ENCODE results near the gene KLHL13.

The KLHL13 gene

GRCh38 chrX:118088084-118088483 is 28.5 kb downstream of the KLHL13 start:
- TF ChIP-seq RAD21 (IDR thresholded peaks at IDR 0.05; ENCODE audit: low read depth) (no peak), CEBPB (IDR thresholded peaks at IDR 0.05) (no peak), TCF12 (IDR thresholded peaks at IDR 0.05; ENCODE audit: low read depth) (no peak), EP300 (IDR thresholded peaks at IDR 0.05; ENCODE audit: borderline replicate concordance) (no peak), CREB1 (IDR thresholded peaks at IDR 0.05; ENCODE audit: low read depth) (no peak), TEAD4 (IDR thresholded peaks at IDR 0.05) (no peak), USF1 (IDR thresholded peaks at IDR 0.05) (no peak), NFIC (IDR thresholded peaks at IDR 0.05) (no peak), EGR1 (IDR thresholded peaks at IDR 0.05) (no peak), YY1 (IDR thresholded peaks at IDR 0.05; ENCODE audit: low read depth) (no peak)

DNA sequence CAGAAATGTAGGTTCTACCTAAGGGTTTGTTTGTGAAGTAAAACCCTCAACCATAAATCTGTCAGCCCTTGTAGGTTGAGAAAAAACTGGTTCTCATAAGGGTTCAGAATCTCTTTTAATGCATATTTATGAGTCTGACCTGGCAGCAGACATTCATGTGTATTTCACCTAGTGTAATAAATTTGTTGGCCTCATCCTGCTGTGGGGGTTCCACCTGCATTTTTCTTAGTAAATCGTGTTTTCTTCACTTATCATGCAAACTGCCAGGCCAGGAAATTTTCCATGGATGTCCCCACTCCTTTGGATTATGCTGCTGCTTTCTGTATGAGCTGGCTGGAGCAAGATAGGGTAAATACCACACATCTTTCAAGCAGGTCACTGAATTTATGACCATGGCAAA is 42.4 kb downstream of the KLHL13 start:
- TF ChIP-seq YY1 (IDR thresholded peaks at IDR 0.05; ENCODE audit: low read depth) (no peak), TCF12 (IDR thresholded peaks at IDR 0.05; ENCODE audit: low read depth) (no peak), CEBPB (IDR thresholded peaks at IDR 0.05) (no peak), CREB1 (IDR thresholded peaks at IDR 0.05; ENCODE audit: low read depth) (no peak), NFIC (IDR thresholded peaks at IDR 0.05) (no peak), REST (IDR thresholded peaks at IDR 0.05; ENCODE audit: low read depth) (no peak), EGR1 (IDR thresholded peaks at IDR 0.05) (no peak), EP300 (IDR thresholded peaks at IDR 0.05; ENCODE audit: borderline replicate concordance) (no peak)

DNA sequence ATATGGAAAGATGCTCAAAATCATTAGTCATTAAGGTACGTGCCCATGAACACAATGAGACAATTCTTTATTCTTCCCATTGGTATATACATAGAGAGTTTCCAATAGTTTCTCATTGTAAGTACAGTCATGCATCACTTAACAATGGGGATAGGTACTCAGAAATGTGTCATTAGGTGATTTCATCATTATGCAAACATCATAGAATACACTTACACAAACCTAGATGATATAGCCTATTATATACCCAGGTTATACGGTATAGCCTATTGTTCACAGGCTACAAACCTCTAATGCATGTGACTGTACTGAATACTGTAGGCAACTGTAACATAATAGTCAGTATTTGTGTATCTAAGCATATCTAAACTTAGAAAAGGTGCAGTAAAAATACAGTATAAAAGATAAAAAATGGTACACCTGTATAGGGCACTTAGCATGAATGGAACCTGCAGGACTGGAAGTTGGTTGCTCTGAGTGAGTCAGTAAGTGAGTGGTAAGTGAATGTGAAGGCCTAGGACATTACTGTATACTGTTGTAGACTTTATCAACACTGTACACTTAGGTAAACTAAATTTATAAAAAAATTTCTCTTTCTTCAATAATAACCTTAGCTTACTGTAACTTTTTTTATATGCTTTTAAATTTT is 49.6 kb downstream of the KLHL13 start:
- TF ChIP-seq RAD21 (IDR thresholded peaks at IDR 0.05; ENCODE audit: low read depth), result no peak
- no peak for TF ChIP-seq USF1 (IDR thresholded peaks at IDR 0.05)
- no peak for TF ChIP-seq YY1 (IDR thresholded peaks at IDR 0.05; ENCODE audit: low read depth)
- no peak for TF ChIP-seq ZBTB7A (IDR thresholded peaks at IDR 0.05; ENCODE audit: low read depth)
- TF ChIP-seq NFIC (IDR thresholded peaks at IDR 0.05), result no peak
- no peak for TF ChIP-seq TAF1 (IDR thresholded peaks at IDR 0.05; ENCODE audit: low read depth)
- TF ChIP-seq EGR1 (IDR thresholded peaks at IDR 0.05), result no peak
- TF ChIP-seq CREB1 (IDR thresholded peaks at IDR 0.05; ENCODE audit: low read depth), result no peak
- no peak for TF ChIP-seq TCF12 (IDR thresholded peaks at IDR 0.05; ENCODE audit: low read depth)
- no peak for TF ChIP-seq FOXM1 (IDR thresholded peaks at IDR 0.05; ENCODE audit: borderline replicate concordance, low read depth)
- no peak for TF ChIP-seq CEBPB (IDR thresholded peaks at IDR 0.05)
- TF ChIP-seq, protein P1, sequence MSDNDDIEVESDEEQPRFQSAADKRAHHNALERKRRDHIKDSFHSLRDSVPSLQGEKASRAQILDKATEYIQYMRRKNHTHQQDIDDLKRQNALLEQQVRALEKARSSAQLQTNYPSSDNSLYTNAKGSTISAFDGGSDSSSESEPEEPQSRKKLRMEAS (IDR thresholded peaks at IDR 0.05), result no peak
- TF ChIP-seq REST (IDR thresholded peaks at IDR 0.05; ENCODE audit: low read depth), result no peak
- no peak for TF ChIP-seq EP300 (IDR thresholded peaks at IDR 0.05; ENCODE audit: borderline replicate concordance)
- TF ChIP-seq TEAD4 (IDR thresholded peaks at IDR 0.05), result no peak

DNA sequence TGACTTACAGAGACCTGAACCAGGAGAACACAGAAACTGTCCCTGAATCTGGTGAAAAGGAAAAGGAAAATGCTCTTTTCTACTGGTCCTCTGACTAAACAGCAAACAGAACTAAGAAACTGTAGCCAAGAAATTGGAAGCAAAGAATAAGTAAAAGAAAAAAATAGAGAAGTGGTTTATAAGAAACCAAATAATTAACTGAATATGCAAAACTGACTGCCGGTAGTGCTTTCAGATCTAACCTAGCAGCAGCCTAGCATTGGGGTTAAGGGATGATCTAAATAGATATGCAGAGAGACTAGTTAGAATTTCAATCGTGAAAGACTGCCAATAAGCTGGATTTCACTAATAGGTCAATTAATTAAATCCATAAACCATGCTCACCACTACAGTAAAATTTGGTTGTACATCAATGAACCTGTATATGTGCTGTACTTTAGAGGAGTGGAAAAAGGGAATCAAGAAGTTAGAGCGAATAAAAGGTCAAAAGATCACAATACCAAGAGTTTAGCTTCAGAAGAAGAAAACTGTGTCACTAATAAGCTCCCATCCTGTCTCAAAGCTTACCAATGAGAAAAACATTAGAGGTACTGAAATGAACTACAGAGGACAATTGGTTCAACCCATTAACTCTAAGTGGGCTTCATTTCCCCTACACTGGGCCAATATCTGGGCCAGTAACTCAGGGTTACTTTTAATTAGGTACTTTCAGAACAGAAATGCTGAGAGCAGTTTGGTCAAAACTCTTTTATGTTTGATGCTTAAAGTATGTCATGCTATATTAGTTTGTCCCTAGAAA is 53.6 kb downstream of the KLHL13 start:
- TF ChIP-seq CREB1 (IDR thresholded peaks at IDR 0.05; ENCODE audit: low read depth), result no peak
- TF ChIP-seq, protein P1 (IDR thresholded peaks at IDR 0.05), result no peak
- TF ChIP-seq TEAD4 (IDR thresholded peaks at IDR 0.05), result no peak
- no peak for TF ChIP-seq USF1 (IDR thresholded peaks at IDR 0.05)
- TF ChIP-seq RAD21 (IDR thresholded peaks at IDR 0.05; ENCODE audit: low read depth), result no peak
- TF ChIP-seq NFIC (IDR thresholded peaks at IDR 0.05), result no peak
- TF ChIP-seq TAF1 (IDR thresholded peaks at IDR 0.05; ENCODE audit: low read depth), result no peak
- no peak for TF ChIP-seq REST (IDR thresholded peaks at IDR 0.05; ENCODE audit: low read depth)
- TF ChIP-seq YY1 (IDR thresholded peaks at IDR 0.05; ENCODE audit: low read depth), result no peak
- no peak for TF ChIP-seq TCF12 (IDR thresholded peaks at IDR 0.05; ENCODE audit: low read depth)
- TF ChIP-seq FOXM1 (IDR thresholded peaks at IDR 0.05; ENCODE audit: borderline replicate concordance, low read depth), result no peak
- no peak for TF ChIP-seq EGR1 (IDR thresholded peaks at IDR 0.05)

All from Ishikawa (cell line).